IMR-90 (cell line): Measurements from ENCODE around the gene KLC1. TPM values are rescaled to one million over a fixed set of nuclear protein-coding genes. Genes with fewer than 3 reads are reported as not detected.

Experiments used
- ATAC-seq: fragments of 200-7000 bp; cut with Tn5 transposase; 2 replicates; pipeline ENCODE4 v1.9.1; 2020; ENCODE audit warnings: low read depth, mild to moderate bottlenecking, moderate library complexity
- BruUV-seq: library from RNA; stranded (reverse); fragments of 400-500 nt; replicated peaks from 2 replicates; lab custom pipeline; 2021; lab: Mats Ljungman, UMichigan
- CTCF ChIA-PET: fragments of 300-600 bp; formaldehyde crosslinking; extraction: SDS; loops from one replicate; lab custom pipeline; 2021; ENCODE audit warnings: antibody characterized with exemption; lab: Yijun Ruan, JAX
- POLR2A ChIA-PET: fragments of 300-600 bp; sonication (Branson Sonifier 250); formaldehyde crosslinking; loops from one replicate; lab custom pipeline; 2022; ENCODE audit warnings: antibody characterized with exemption; ENCODE audit not compliant: unreplicated experiment; lab: Charles Lee
- DNase-seq: peaks from one replicate; pipeline ENCODE4 v3.0.0; 2013
- H2AFZ ChIP-seq: replicated peaks from 2 replicates; pipeline ENCODE3; 2013; ENCODE audit warnings: low read length, mild to moderate bottlenecking; ENCODE audit not compliant: poor library complexity
- H2AK5ac ChIP-seq: 2 replicates; pipeline ENCODE4 v1.6.1; 2013; ENCODE audit warnings: low read depth, low read length, inconsistent platforms
- H2AK9ac ChIP-seq: replicated peaks from 2 replicates; pipeline ENCODE3; 2013; ENCODE audit warnings: mild to moderate bottlenecking, low read depth, low read length, moderate library complexity; ENCODE audit not compliant: poor library complexity
- H2BK120ac ChIP-seq: 2 replicates; pipeline ENCODE4 v1.6.1; 2013; ENCODE audit warnings: low read depth, low read length, inconsistent platforms
- H2BK15ac ChIP-seq: 3 replicates; pipeline ENCODE4 v1.6.1; 2013; ENCODE audit warnings: low read depth, low read length, inconsistent platforms
- H2BK20ac ChIP-seq: 2 replicates; pipeline ENCODE4 v1.6.1; 2013; ENCODE audit warnings: low read depth, mild to moderate bottlenecking, inconsistent platforms, low read length, moderate library complexity
- H2BK5ac ChIP-seq: 2 replicates; pipeline ENCODE4 v1.6.1; 2013; ENCODE audit warnings: mild to moderate bottlenecking, low read depth, low read length, inconsistent platforms; ENCODE audit not compliant: poor library complexity, severe bottlenecking
- H3K14ac ChIP-seq: replicated peaks from 2 replicates; pipeline ENCODE4 v1.6.1; 2013; ENCODE audit warnings: low read depth, low read length, inconsistent platforms
- H3K18ac ChIP-seq: 2 replicates; pipeline ENCODE4 v1.6.1; 2013; ENCODE audit warnings: low read depth, low read length, control low read depth
- H3K23ac ChIP-seq: 2 replicates; pipeline ENCODE4 v1.6.1; 2013; ENCODE audit warnings: low read depth, low read length, inconsistent platforms
- H3K27ac ChIP-seq: 2 replicates; pipeline ENCODE4 v1.5.1; 2013; ENCODE audit warnings: mild to moderate bottlenecking, control low read depth, low read length; ENCODE audit not compliant: insufficient read depth
- H3K27me3 ChIP-seq: 2 replicates; pipeline ENCODE4 v1.6.1; 2013; ENCODE audit warnings: low read length; ENCODE audit not compliant: control insufficient read depth, insufficient read depth
- H3K36me3 ChIP-seq: 2 replicates; pipeline ENCODE4 v1.6.1; 2013; ENCODE audit warnings: low read length, mixed read lengths; ENCODE audit not compliant: control insufficient read depth, insufficient read depth
- H3K4ac ChIP-seq: 2 replicates; pipeline ENCODE4 v1.6.1; 2013; ENCODE audit warnings: low read depth, low read length, inconsistent platforms
- H3K4me1 ChIP-seq: 2 replicates; pipeline ENCODE4 v1.6.1; 2013; ENCODE audit warnings: low read length, mixed read lengths; ENCODE audit not compliant: control insufficient read depth, insufficient read depth
- H3K4me2 ChIP-seq: 2 replicates; pipeline ENCODE4 v1.6.1; 2013; ENCODE audit warnings: low read depth, mild to moderate bottlenecking, control low read depth, low read length, moderate library complexity
- H3K4me3 ChIP-seq: 2 replicates; pipeline ENCODE4 v1.5.1; 2013; ENCODE audit warnings: low read depth, mild to moderate bottlenecking, control low read depth, low read length, moderate library complexity; ENCODE audit not compliant: insufficient read depth
- H3K56ac ChIP-seq: 2 replicates; pipeline ENCODE4 v1.6.1; 2013; ENCODE audit warnings: low read length, inconsistent platforms; ENCODE audit not compliant: insufficient read depth; ENCODE audit errors: extremely low read depth
- H3K79me1 ChIP-seq, 2 experiments: 2 replicates each; pipeline ENCODE4 v1.6.1; 2013; ENCODE audit warnings: low read length in 2 of 2, inconsistent platforms in 1 of 2, low read depth in 1 of 2
- H3K9ac ChIP-seq: 2 replicates; pipeline ENCODE4 v1.6.1; 2013; ENCODE audit warnings: low read depth, low read length, control low read depth
- H3K9me1 ChIP-seq: 2 replicates; pipeline ENCODE4 v1.6.1; 2013; ENCODE audit warnings: low read length, inconsistent platforms; ENCODE audit not compliant: insufficient read depth
- H3K9me3 ChIP-seq: 2 replicates; pipeline ENCODE4 v1.6.1; 2013; ENCODE audit warnings: low read length; ENCODE audit not compliant: control insufficient read depth, insufficient read depth
- H4K20me1 ChIP-seq: 2 replicates; pipeline ENCODE4 v1.6.1; 2013; ENCODE audit warnings: low read length, inconsistent platforms; ENCODE audit not compliant: insufficient read depth
- H4K5ac ChIP-seq: 2 replicates; pipeline ENCODE4 v1.6.1; 2013; ENCODE audit warnings: mild to moderate bottlenecking, low read depth, low read length, control low read depth
- H4K8ac ChIP-seq, 2 experiments: 2 replicates each; pipeline ENCODE4 v1.6.1; 2013; ENCODE audit warnings: low read depth in 2 of 2, low read length in 2 of 2, control low read depth in 1 of 2, inconsistent platforms in 1 of 2
- H4K91ac ChIP-seq: 2 replicates; pipeline ENCODE4 v1.6.1; 2013; ENCODE audit warnings: low read depth, low read length, inconsistent platforms; ENCODE audit not compliant: insufficient read depth
- BHLHE40 ChIP-seq: fragments of 150-350 bp; IDR thresholded peaks from 2 replicates; pipeline ENCODE4 v1.6.1; 2016; ENCODE audit warnings: mild to moderate bottlenecking, low read depth, low read length
- CEBPB ChIP-seq: IDR thresholded peaks from 2 replicates; pipeline ENCODE4 v1.6.1; 2012; ENCODE audit warnings: low read depth, low read length, improper control_type of control experiment
- CHD1 ChIP-seq: IDR thresholded peaks from 2 replicates; pipeline ENCODE4 v1.6.1; 2012; ENCODE audit warnings: low read depth, low read length, improper control_type of control experiment
- FOS ChIP-seq: fragments of 150-350 bp; IDR thresholded peaks from 2 replicates; pipeline ENCODE4 v1.6.1; 2016; ENCODE audit warnings: low read depth, low read length
- MAFK ChIP-seq: IDR thresholded peaks from 2 replicates; pipeline ENCODE4 v1.6.1; 2012; ENCODE audit warnings: low read depth, low read length, improper control_type of control experiment
- MAZ ChIP-seq: IDR thresholded peaks from 2 replicates; pipeline ENCODE4 v1.6.1; 2012; ENCODE audit warnings: low read depth, mild to moderate bottlenecking, low read length, improper control_type of control experiment, moderate library complexity, borderline replicate concordance
- MXI1 ChIP-seq: IDR thresholded peaks from 2 replicates; pipeline ENCODE4 v1.6.1; 2012; ENCODE audit warnings: low read depth, mild to moderate bottlenecking, low read length, moderate library complexity, borderline replicate concordance
- NFE2L2 ChIP-seq: fragments of 150-350 bp; IDR thresholded peaks from 2 replicates; pipeline ENCODE4 v1.6.1; 2016; ENCODE audit warnings: low read depth, mild to moderate bottlenecking, low read length
- POLR2A ChIP-seq: IDR thresholded peaks from 2 replicates; pipeline ENCODE4 v1.6.1; 2012; ENCODE audit warnings: mild to moderate bottlenecking, low read depth, low read length
- RAD21 ChIP-seq: IDR thresholded peaks from 2 replicates; pipeline ENCODE4 v1.6.1; 2012; ENCODE audit warnings: low read length, improper control_type of control experiment
- RCOR1 ChIP-seq: IDR thresholded peaks from 2 replicates; pipeline ENCODE4 v1.6.1; 2012; ENCODE audit warnings: mild to moderate bottlenecking, low read length, improper control_type of control experiment; ENCODE audit not compliant: insufficient replicate concordance
- RFX5 ChIP-seq: IDR thresholded peaks from 2 replicates; pipeline ENCODE4 v1.8.0; 2012; ENCODE audit warnings: low read depth, mild to moderate bottlenecking, low read length, moderate library complexity
- SMC3 ChIP-seq: fragments of 150-350 bp; IDR thresholded peaks from 2 replicates; pipeline ENCODE4 v1.6.1; 2016; ENCODE audit warnings: low read depth, mild to moderate bottlenecking, antibody characterized with exemption, low read length, moderate library complexity
- WGBS, 2 experiments: methylation state at CpG; one replicate each; pipeline versions ENCODE4 v1.1.5 to v1.1.7; 2013; ENCODE audit warnings: missing lambda C conversion rate in 2 of 2; ENCODE audit not compliant: insufficient read length in 1 of 2; ENCODE audit errors: extremely low coverage in 2 of 2; 5-methylcytosine and 5-hydroxymethylcytosine counted together
- dilution Hi-C: fragments of 300-500 bp; cut with HindIII; formaldehyde crosslinking; loops from one replicate; pipeline ENCODE4 v1.14.3; 2018; ENCODE audit warnings: low sequenced_read_pairs; ENCODE audit not compliant: unreplicated experiment
- in situ Hi-C: fragments of 300-500 bp; cut with MboI; formaldehyde crosslinking; loops from 3 replicates; pipeline ENCODE4 v1.14.3; 2019; ENCODE audit warnings: low sequenced_read_pairs, inconsistent platforms, mixed read lengths
- intact Hi-C: fragments of 100-400 bp; cut with micrococcal nuclease; formaldehyde crosslinking; loops from 2 replicates; pipeline ENCODE4 v1.10.0; 2022
- polyA plus RNA-seq, 3 experiments: library from polyadenylated mRNA; depleted of rRNA; stranded (reverse); fragments of >200 nt; gene quantifications; 2 replicates each; pipeline ENCODE4 v1.2.3, GENCODE V29; 2012; ENCODE audit warnings: low replicate concordance in 1 of 3
- total RNA-seq: library from RNA; depleted of rRNA; stranded (reverse); fragments of >200 nt; gene quantifications from 2 replicates; pipeline ENCODE4 v1.2.3, GENCODE V29; 2012
- TF ChIP-seq, protein P1 (sequence below): fragments of 150-350 bp; IDR thresholded peaks from 2 replicates; pipeline ENCODE4 v1.6.1; 2017; ENCODE audit warnings: mild to moderate bottlenecking, antibody characterized with exemption, low read length, low read depth
- TF ChIP-seq, protein P2 (sequence below): fragments of 150-350 bp; IDR thresholded peaks from 2 replicates; pipeline ENCODE4 v1.6.1; 2016; ENCODE audit warnings: low read depth, mild to moderate bottlenecking, low read length, moderate library complexity, borderline replicate concordance
- TF ChIP-seq, protein P3 (sequence below): conservative IDR thresholded peaks from 2 replicates; pipeline ENCODE4 v1.5.1; 2012; ENCODE audit warnings: mild to moderate bottlenecking, low read depth, low read length, improper control_type of control experiment

The KLC1 gene
- total and polyA plus RNA-seq, 2 of the 4 experiments (the other 2 are of a cell fraction), result 101 to 157 TPM

DNA sequence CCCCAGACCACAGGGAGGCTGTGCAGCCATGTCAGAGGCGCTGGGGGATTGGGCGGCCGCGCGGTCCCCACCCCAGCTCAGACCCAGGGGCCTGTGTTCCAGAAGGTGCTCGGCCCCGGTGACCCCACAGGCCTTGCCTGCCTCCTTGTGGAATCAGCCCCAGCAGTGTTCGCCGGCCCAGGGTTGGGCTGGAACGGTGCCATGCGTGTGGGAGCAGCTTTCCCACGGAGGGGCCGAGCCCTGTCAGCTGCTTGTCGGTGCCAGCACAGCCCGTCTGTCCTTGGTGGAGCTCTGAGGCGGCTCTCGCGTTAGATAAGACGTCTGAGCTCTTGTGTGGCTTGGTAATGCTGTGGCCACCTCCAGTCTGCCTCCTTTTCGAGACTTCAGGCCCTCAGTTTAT, 95.1 kb downstream of the KLC1 start:
- Histone ChIP-seq H3K9me3 (no peaks in the 10 kb centered on the region), H3K4me2 (no peak overlapping the region), H2AK5ac (no peak overlapping the region), H3K18ac (no peak overlapping the region), H4K5ac (no peak overlapping the region), H2BK120ac (no peak overlapping the region), H4K20me1 (peaks cover 68% of the 10 kb centered on the region), H3K23ac (no peak overlapping the region), H3K4me1 (no peaks in the 10 kb centered on the region), H3K27ac (no peak overlapping the region), H3K14ac (no peak overlapping the region), H4K8ac (no peak overlapping the region), H3K4ac (no peak overlapping the region), H2AFZ (no peak overlapping the region), H3K36me3 (peaks cover 16% of the 10 kb centered on the region), H3K27me3 (no peaks in the 10 kb centered on the region), H2BK20ac (no peak overlapping the region), H3K56ac (no peak overlapping the region), H3K9ac (no peak overlapping the region), H3K9me1 (peaks cover 10% of the 10 kb centered on the region), H2AK9ac (no peak overlapping the region), H4K91ac (no peak overlapping the region), H2BK5ac (no peak overlapping the region), H3K79me1 (peaks cover 18 to 57% of the 10 kb centered on the region in 2 experiments), H3K4me3 (no peak overlapping the region), H2BK15ac (no peak overlapping the region)
- DNase-seq (peak; percentile 36), ATAC-seq (0 out of 2 replicates have a peak, but pooled peaks have one; percentile 21)
- POLR2A ChIA-PET, result no interaction called here
- intact Hi-C loops, result no loop called here
- dilution Hi-C loops, result no loop called here
- TF ChIP-seq MAZ (no peak), RAD21 (no peak), RFX5 (no peak), MAFK (no peak), POLR2A (no peak), SMC3 (no peak), CEBPB (no peak), MXI1 (no peak), CHD1 (no peak), RCOR1 (no peak), NFE2L2 (no peak), FOS (no peak), BHLHE40 (no peak)
- TF ChIP-seq, protein P1, sequence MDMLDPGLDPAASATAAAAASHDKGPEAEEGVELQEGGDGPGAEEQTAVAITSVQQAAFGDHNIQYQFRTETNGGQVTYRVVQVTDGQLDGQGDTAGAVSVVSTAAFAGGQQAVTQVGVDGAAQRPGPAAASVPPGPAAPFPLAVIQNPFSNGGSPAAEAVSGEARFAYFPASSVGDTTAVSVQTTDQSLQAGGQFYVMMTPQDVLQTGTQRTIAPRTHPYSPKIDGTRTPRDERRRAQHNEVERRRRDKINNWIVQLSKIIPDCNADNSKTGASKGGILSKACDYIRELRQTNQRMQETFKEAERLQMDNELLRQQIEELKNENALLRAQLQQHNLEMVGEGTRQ, result no peak
- TF ChIP-seq, protein P2, sequence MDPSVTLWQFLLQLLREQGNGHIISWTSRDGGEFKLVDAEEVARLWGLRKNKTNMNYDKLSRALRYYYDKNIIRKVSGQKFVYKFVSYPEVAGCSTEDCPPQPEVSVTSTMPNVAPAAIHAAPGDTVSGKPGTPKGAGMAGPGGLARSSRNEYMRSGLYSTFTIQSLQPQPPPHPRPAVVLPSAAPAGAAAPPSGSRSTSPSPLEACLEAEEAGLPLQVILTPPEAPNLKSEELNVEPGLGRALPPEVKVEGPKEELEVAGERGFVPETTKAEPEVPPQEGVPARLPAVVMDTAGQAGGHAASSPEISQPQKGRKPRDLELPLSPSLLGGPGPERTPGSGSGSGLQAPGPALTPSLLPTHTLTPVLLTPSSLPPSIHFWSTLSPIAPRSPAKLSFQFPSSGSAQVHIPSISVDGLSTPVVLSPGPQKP, result no peak
- TF ChIP-seq, protein P3, sequence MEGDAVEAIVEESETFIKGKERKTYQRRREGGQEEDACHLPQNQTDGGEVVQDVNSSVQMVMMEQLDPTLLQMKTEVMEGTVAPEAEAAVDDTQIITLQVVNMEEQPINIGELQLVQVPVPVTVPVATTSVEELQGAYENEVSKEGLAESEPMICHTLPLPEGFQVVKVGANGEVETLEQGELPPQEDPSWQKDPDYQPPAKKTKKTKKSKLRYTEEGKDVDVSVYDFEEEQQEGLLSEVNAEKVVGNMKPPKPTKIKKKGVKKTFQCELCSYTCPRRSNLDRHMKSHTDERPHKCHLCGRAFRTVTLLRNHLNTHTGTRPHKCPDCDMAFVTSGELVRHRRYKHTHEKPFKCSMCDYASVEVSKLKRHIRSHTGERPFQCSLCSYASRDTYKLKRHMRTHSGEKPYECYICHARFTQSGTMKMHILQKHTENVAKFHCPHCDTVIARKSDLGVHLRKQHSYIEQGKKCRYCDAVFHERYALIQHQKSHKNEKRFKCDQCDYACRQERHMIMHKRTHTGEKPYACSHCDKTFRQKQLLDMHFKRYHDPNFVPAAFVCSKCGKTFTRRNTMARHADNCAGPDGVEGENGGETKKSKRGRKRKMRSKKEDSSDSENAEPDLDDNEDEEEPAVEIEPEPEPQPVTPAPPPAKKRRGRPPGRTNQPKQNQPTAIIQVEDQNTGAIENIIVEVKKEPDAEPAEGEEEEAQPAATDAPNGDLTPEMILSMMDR, result no peak
- CTCF ChIA-PET, result no interaction called here
- in situ Hi-C loops, result no loop called here
- 66% methylated on average over 14 of the region's 20 CpGs; no CpG with 5 or more reads in 1 of the 2 experiments for WGBS, 2 experiments
- no TSS peak for BruUV-seq
